Nephron (organoid): Measurements from ENCODE around the gene TMEM196.

Source experiments
- H3K27ac Mint-ChIP-seq, 3 experiments: 2 replicates each; pipeline ENCODE4 v1.8.0; 2020; ENCODE audit warnings: mixed read lengths in 3 of 3, mild to moderate bottlenecking in 2 of 3, moderate library complexity in 1 of 3
- H3K27me3 Mint-ChIP-seq: 2 replicates; pipeline ENCODE4 v1.8.0; 2021; ENCODE audit warnings: low read depth, mild to moderate bottlenecking, moderate library complexity, mixed read lengths
- H3K36me3 Mint-ChIP-seq: 2 replicates; pipeline ENCODE4 v1.8.0; 2020; ENCODE audit warnings: low read depth, mixed read lengths
- H3K4me1 Mint-ChIP-seq: 2 replicates; pipeline ENCODE4 v1.8.0; 2020; ENCODE audit warnings: mixed read lengths
- H3K4me3 Mint-ChIP-seq, 3 experiments: 2 replicates each; pipeline ENCODE4 v1.8.0; 2020; ENCODE audit warnings: mild to moderate bottlenecking in 3 of 3, mixed read lengths in 3 of 3, moderate library complexity in 2 of 3
- H3K9me3 Mint-ChIP-seq: 2 replicates; pipeline ENCODE4 v1.8.0; 2020; ENCODE audit warnings: mixed read lengths
- TF ChIP-seq, protein P1 (sequence below), 3 experiments: fragments of 200-600 bp; sonication (generic); IDR thresholded peaks; one replicate each; pipeline ENCODE4 v1.5.0; 2021; ENCODE audit warnings: antibody characterized with exemption in 3 of 3; ENCODE audit not compliant: unreplicated experiment in 3 of 3

Gene TMEM196

GRCh38 chr7:19715499-19715898 is 57.9 kb downstream of the TMEM196 start:
- Mint-ChIP-seq H3K4me1 (no peaks in the 10 kb centered on the region), H3K9me3 (no peaks in the 10 kb centered on the region), H3K4me3 (no peak overlapping the region), H3K27me3 (no peaks in the 10 kb centered on the region), H3K36me3 (no peaks in the 10 kb centered on the region), H3K27ac (no peak overlapping the region)
- TF ChIP-seq, protein P1, sequence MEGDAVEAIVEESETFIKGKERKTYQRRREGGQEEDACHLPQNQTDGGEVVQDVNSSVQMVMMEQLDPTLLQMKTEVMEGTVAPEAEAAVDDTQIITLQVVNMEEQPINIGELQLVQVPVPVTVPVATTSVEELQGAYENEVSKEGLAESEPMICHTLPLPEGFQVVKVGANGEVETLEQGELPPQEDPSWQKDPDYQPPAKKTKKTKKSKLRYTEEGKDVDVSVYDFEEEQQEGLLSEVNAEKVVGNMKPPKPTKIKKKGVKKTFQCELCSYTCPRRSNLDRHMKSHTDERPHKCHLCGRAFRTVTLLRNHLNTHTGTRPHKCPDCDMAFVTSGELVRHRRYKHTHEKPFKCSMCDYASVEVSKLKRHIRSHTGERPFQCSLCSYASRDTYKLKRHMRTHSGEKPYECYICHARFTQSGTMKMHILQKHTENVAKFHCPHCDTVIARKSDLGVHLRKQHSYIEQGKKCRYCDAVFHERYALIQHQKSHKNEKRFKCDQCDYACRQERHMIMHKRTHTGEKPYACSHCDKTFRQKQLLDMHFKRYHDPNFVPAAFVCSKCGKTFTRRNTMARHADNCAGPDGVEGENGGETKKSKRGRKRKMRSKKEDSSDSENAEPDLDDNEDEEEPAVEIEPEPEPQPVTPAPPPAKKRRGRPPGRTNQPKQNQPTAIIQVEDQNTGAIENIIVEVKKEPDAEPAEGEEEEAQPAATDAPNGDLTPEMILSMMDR (IDR thresholded peaks at IDR 0.05; ENCODE audit: unreplicated experiment in 3 of 3): no peak

DNA sequence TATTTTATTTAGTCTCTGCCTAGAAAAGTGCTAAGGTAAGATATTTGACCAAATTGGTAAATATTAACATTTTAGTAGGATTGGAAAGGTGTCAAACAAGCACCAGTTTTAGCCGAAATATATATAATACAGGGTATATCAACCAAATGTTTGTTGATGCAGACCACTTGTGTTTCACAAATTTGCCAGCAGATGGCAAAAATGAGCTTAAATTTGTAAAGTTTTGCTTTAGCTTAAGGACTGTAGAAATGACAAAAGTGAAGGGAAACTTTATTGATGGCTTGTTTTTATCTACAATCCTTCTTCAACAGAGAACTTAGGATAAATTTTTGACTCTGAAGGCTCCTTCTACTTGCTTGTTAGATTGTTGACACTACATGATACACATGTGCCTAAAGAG is 59.7 kb downstream of the TMEM196 start:
- no peaks in the 10 kb centered on the region for H3K9me3 Mint-ChIP-seq
- peaks cover 3% of the 10 kb centered on the region for H3K27me3 Mint-ChIP-seq
- peaks cover 12% of the 10 kb centered on the region for H3K4me1 Mint-ChIP-seq
- H3K4me3 Mint-ChIP-seq: no peak overlapping the region
- TF ChIP-seq, protein P1 (IDR thresholded peaks at IDR 0.05; ENCODE audit: unreplicated experiment in 3 of 3): peak; percentile 56 to 69 (median 61)
- H3K36me3 Mint-ChIP-seq: no peaks in the 10 kb centered on the region
- H3K27ac Mint-ChIP-seq: no peak overlapping the region

GRCh38 chr7:19709249-19709578 is 64.2 kb downstream of the TMEM196 start:
- TF ChIP-seq, protein P1 (IDR thresholded peaks at IDR 0.05; ENCODE audit: unreplicated experiment in 3 of 3): peak in 1 of 3 experiments; percentile 7
- H3K9me3 Mint-ChIP-seq: no peaks in the 10 kb centered on the region
- peak overlapping the region; percentile 91 to 96 (median 94) for H3K4me3 Mint-ChIP-seq
- H3K4me1 Mint-ChIP-seq: peaks cover 39% of the 10 kb centered on the region
- peak overlapping the region; percentile 35 to 89 (median 61) for H3K27ac Mint-ChIP-seq
- H3K36me3 Mint-ChIP-seq: peaks cover 1% of the 10 kb centered on the region
- H3K27me3 Mint-ChIP-seq: peaks cover 3% of the 10 kb centered on the region

DNA sequence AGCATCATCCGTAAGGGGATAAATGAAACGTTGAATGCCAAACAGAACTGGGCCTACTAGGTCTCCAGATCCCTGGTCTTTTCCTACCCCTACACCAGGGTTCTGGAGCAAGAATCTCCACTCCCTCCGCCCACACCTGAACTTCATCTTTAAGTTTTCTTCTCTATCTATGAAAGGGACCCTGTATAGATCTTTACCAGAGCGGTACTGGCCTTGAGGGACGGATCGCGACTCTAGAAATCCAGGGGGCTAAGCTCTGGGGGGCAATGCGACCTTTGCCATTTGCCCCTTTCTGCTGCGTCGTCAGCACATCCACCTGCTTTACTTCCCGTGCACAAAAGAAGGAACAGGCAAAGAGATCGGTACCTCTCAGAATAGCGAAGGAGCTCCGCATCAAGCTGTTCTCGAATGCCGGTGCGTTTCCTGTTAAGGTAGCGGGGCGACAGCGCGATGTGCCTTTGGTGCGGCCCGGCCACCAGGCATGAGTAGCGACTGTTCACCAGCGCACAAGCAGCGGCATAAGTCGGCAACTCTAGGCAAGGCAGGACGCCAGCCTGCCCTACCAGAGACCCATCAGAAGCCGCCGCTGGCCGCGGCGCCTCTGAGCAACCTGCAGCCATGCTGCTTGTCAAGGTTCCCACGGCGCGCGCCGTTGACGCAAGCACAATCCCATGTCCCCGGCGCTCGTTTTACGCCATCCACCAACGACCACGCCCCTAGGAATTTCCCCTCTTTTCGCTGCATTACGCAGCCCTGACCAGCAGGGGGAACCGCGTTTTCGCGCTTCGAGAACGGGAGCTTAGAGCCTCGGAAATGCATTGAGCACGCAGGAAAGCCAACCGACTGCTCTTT is 64.8 kb downstream of the TMEM196 start, which contains the start of gene POLR1F:
Gene POLR1F (minus strand): TSS at position 641 of the 852 bp plus-strand sequence. CDS start 21 bp downstream, at position 620.
- Mint-ChIP-seq H3K4me3 (peak within 1 kb of the TSS; percentile 91 to 96 (median 94)), H3K27ac (peak within 1 kb of the TSS; percentile 35 to 89 (median 61)), H3K9me3 (no peaks in the 10 kb centered on the region), H3K4me1 (peaks cover 39% of the 10 kb centered on the region), H3K36me3 (peaks cover 6% of the 10 kb centered on the region), H3K27me3 (peaks cover 3% of the 10 kb centered on the region)
- TF ChIP-seq, protein P1 (IDR thresholded peaks at IDR 0.05; ENCODE audit: unreplicated experiment in 3 of 3): peak; percentile 87 to 91 (median 88)

DNA sequence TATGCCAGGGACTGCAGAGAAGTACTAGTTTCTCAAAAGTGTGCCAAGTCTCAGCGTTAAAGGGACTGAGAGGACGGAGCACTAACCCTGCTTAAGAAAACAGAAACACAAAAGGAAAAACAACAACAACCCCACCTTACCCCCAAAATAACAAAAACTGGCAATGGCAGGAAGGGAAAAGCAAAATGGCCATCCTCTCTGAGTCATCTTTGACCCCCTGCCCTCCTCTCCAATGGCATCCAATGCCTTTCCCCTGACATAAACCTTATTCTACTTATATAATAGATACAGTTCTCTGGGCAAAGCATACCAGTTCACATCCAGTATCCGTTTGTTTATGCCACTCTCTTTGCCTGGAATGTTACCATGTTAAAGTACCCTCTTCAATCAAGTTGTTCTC is 66.2 kb downstream of the TMEM196 start:
- no peaks in the 10 kb centered on the region for H3K9me3 Mint-ChIP-seq
- H3K4me3 Mint-ChIP-seq: peak overlapping the region; percentile 91 to 96 (median 94)
- H3K4me1 Mint-ChIP-seq: peaks cover 39% of the 10 kb centered on the region
- TF ChIP-seq, protein P1 (IDR thresholded peaks at IDR 0.05; ENCODE audit: unreplicated experiment in 3 of 3): no peak
- peaks cover 18% of the 10 kb centered on the region for H3K36me3 Mint-ChIP-seq
- H3K27me3 Mint-ChIP-seq: peaks cover 3% of the 10 kb centered on the region
- no peak overlapping the region for H3K27ac Mint-ChIP-seq
